ENCODE data around the gene ERI3. TPM values are rescaled to one million over a fixed set of nuclear protein-coding genes. Genes with fewer than 3 reads are reported as not detected.

Gene ERI3
- total RNA-seq, 1 experiment from 2014 or later: 50.3 TPM

- Histone ChIP-seq H2AFZ (ENCODE audit: low read length) (no peak overlapping the region), H3K36me3 (ENCODE audit: insufficient read depth, low read length) (peaks cover 14% of the 10 kb centered on the region; the same call in 1 of the 2 replicates), H3K9me3 (ENCODE audit: low read length) (no peaks in the 10 kb centered on the region), H3K27ac (ENCODE audit: low read length) (no peak overlapping the region), H3K9me2 (replicated peaks; ENCODE audit: insufficient read depth, low read length) (no peaks in the 10 kb centered on the region), H3K79me2 (ENCODE audit: low read length) (peaks cover 5% of the 10 kb centered on the region; the same call in 1 of the 2 replicates), H3K4me1 (ENCODE audit: low read length) (peaks cover 7% of the 10 kb centered on the region), H3K4me3 (ENCODE audit: low read length) (no peak overlapping the region), H3K4me2 (ENCODE audit: low read depth, low read length, poor library complexity, severe bottlenecking) (no peak overlapping the region), H3K27me3 (ENCODE audit: low read length) (no peaks in the 10 kb centered on the region), H4K20me1 (ENCODE audit: insufficient read depth, low read depth, low read length) (no peaks in the 10 kb centered on the region), H3K9ac (ENCODE audit: low read length) (no peak overlapping the region)
- DNase-seq: no peak
Observed at GRCh38 chr1:44305962-44306422, 49.1 kb downstream of the ERI3 start.

GRCh38 chr1:44303532-44303931 lies 51.5 kb downstream of the ERI3 start:
- H3K36me3 ChIP-seq (ENCODE audit: insufficient read depth, low read length): peaks cover 7% of the 10 kb centered on the region; the same call in 1 of the 2 replicates
- peaks cover 9% of the 10 kb centered on the region for H3K4me1 ChIP-seq (ENCODE audit: low read length)
- H3K4me3 ChIP-seq (ENCODE audit: low read length): no peak overlapping the region
- H3K27ac ChIP-seq (ENCODE audit: low read length): no peak overlapping the region
- DNase-seq: no peak
- peaks cover 9% of the 10 kb centered on the region; the same call in 1 of the 2 replicates for H3K79me2 ChIP-seq (ENCODE audit: low read length)
- H2AFZ ChIP-seq (ENCODE audit: low read length): no peak overlapping the region
- H3K27me3 ChIP-seq (ENCODE audit: low read length): no peaks in the 10 kb centered on the region
- H3K9ac ChIP-seq (ENCODE audit: low read length): no peak overlapping the region
- H3K4me2 ChIP-seq (ENCODE audit: low read depth, low read length, poor library complexity, severe bottlenecking): no peak overlapping the region
- no peaks in the 10 kb centered on the region for H4K20me1 ChIP-seq (ENCODE audit: insufficient read depth, low read depth, low read length)
- no peaks in the 10 kb centered on the region for H3K9me2 ChIP-seq (replicated peaks; ENCODE audit: insufficient read depth, low read length)
- no peaks in the 10 kb centered on the region for H3K9me3 ChIP-seq (ENCODE audit: low read length)

GRCh38 chr1:44302541-44302940 lies 52.5 kb downstream of the ERI3 start:
- H3K27ac ChIP-seq (ENCODE audit: low read length): no peak overlapping the region
- DNase-seq: no peak
- H3K9me2 ChIP-seq (replicated peaks; ENCODE audit: insufficient read depth, low read length): no peaks in the 10 kb centered on the region
- H3K9me3 ChIP-seq (ENCODE audit: low read length): no peaks in the 10 kb centered on the region
- peaks cover 12% of the 10 kb centered on the region; the same call in 1 of the 2 replicates for H3K36me3 ChIP-seq (ENCODE audit: insufficient read depth, low read length)
- peaks cover 9% of the 10 kb centered on the region for H3K4me1 ChIP-seq (ENCODE audit: low read length)
- no peak overlapping the region for H3K9ac ChIP-seq (ENCODE audit: low read length)
- no peak overlapping the region for H3K4me3 ChIP-seq (ENCODE audit: low read length)
- no peaks in the 10 kb centered on the region for H3K27me3 ChIP-seq (ENCODE audit: low read length)
- no peak overlapping the region for H2AFZ ChIP-seq (ENCODE audit: low read length)
- no peak overlapping the region for H3K4me2 ChIP-seq (ENCODE audit: low read depth, low read length, poor library complexity, severe bottlenecking)
- H4K20me1 ChIP-seq (ENCODE audit: insufficient read depth, low read depth, low read length): no peaks in the 10 kb centered on the region
- H3K79me2 ChIP-seq (ENCODE audit: low read length): peaks cover 9% of the 10 kb centered on the region; the same call in 1 of the 2 replicates

- H3K36me3 ChIP-seq (ENCODE audit: insufficient read depth, low read length): peaks cover 12% of the 10 kb centered on the region
- no peak overlapping the region for H3K4me2 ChIP-seq (ENCODE audit: low read depth, low read length, poor library complexity, severe bottlenecking)
- no peak overlapping the region for H3K4me3 ChIP-seq (ENCODE audit: low read length)
- no peaks in the 10 kb centered on the region for H3K9me2 ChIP-seq (replicated peaks; ENCODE audit: insufficient read depth, low read length)
- no peaks in the 10 kb centered on the region for H4K20me1 ChIP-seq (ENCODE audit: insufficient read depth, low read depth, low read length)
- H3K4me1 ChIP-seq (ENCODE audit: low read length): peaks cover 9% of the 10 kb centered on the region
- H3K27ac ChIP-seq (ENCODE audit: low read length): no peak overlapping the region
- no peak for DNase-seq
- H2AFZ ChIP-seq (ENCODE audit: low read length): no peak overlapping the region
- no peak overlapping the region for H3K9ac ChIP-seq (ENCODE audit: low read length)
- H3K9me3 ChIP-seq (ENCODE audit: low read length): no peaks in the 10 kb centered on the region
- H3K79me2 ChIP-seq (ENCODE audit: low read length): peaks cover 9% of the 10 kb centered on the region; the same call in 1 of the 2 replicates
- H3K27me3 ChIP-seq (ENCODE audit: low read length): no peaks in the 10 kb centered on the region
Observed at GRCh38 chr1:44301442-44301841, 53.6 kb downstream of the ERI3 start.

GRCh38 chr1:44300852-44301251 lies 54.2 kb downstream of the ERI3 start:
- Histone ChIP-seq H4K20me1 (ENCODE audit: insufficient read depth, low read depth, low read length) (no peaks in the 10 kb centered on the region), H3K4me2 (ENCODE audit: low read depth, low read length, poor library complexity, severe bottlenecking) (no peak overlapping the region), H3K27me3 (ENCODE audit: low read length) (no peaks in the 10 kb centered on the region), H3K79me2 (ENCODE audit: low read length) (peaks cover 9% of the 10 kb centered on the region; the same call in 1 of the 2 replicates), H2AFZ (ENCODE audit: low read length) (no peak overlapping the region), H3K36me3 (ENCODE audit: insufficient read depth, low read length) (peaks cover 14% of the 10 kb centered on the region), H3K4me1 (ENCODE audit: low read length) (peaks cover 9% of the 10 kb centered on the region), H3K9me3 (ENCODE audit: low read length) (no peaks in the 10 kb centered on the region), H3K27ac (ENCODE audit: low read length) (no peak overlapping the region), H3K4me3 (ENCODE audit: low read length) (no peak overlapping the region), H3K9ac (ENCODE audit: low read length) (no peak overlapping the region), H3K9me2 (replicated peaks; ENCODE audit: insufficient read depth, low read length) (no peaks in the 10 kb centered on the region)
- DNase-seq: no peak

- Histone ChIP-seq H3K27me3 (ENCODE audit: low read length) (no peaks in the 10 kb centered on the region), H4K20me1 (ENCODE audit: insufficient read depth, low read depth, low read length) (no peaks in the 10 kb centered on the region), H2AFZ (ENCODE audit: low read length) (no peak overlapping the region), H3K9me2 (replicated peaks; ENCODE audit: insufficient read depth, low read length) (no peaks in the 10 kb centered on the region), H3K4me1 (ENCODE audit: low read length) (peaks cover 9% of the 10 kb centered on the region), H3K36me3 (ENCODE audit: insufficient read depth, low read length) (peaks cover 12% of the 10 kb centered on the region), H3K9me3 (ENCODE audit: low read length) (no peaks in the 10 kb centered on the region), H3K4me2 (ENCODE audit: low read depth, low read length, poor library complexity, severe bottlenecking) (no peak overlapping the region), H3K9ac (ENCODE audit: low read length) (no peak overlapping the region), H3K27ac (ENCODE audit: low read length) (no peak overlapping the region), H3K79me2 (ENCODE audit: low read length) (peaks cover 9% of the 10 kb centered on the region; the same call in 1 of the 2 replicates), H3K4me3 (ENCODE audit: low read length) (no peak overlapping the region)
- no peak for DNase-seq
Observed at GRCh38 chr1:44297695-44298400, 57.2 kb downstream of the ERI3 start.

GRCh38 chr1:44296806-44297205 lies 58.3 kb downstream of the ERI3 start:
- Histone ChIP-seq H3K27ac (ENCODE audit: low read length) (no peak overlapping the region), H4K20me1 (ENCODE audit: insufficient read depth, low read depth, low read length) (no peaks in the 10 kb centered on the region), H3K4me2 (ENCODE audit: low read depth, low read length, poor library complexity, severe bottlenecking) (no peak overlapping the region), H3K36me3 (ENCODE audit: insufficient read depth, low read length) (peaks cover 12% of the 10 kb centered on the region), H2AFZ (ENCODE audit: low read length) (no peak overlapping the region), H3K9me3 (ENCODE audit: low read length) (no peaks in the 10 kb centered on the region), H3K4me1 (ENCODE audit: low read length) (peaks cover 9% of the 10 kb centered on the region), H3K4me3 (ENCODE audit: low read length) (no peak overlapping the region), H3K9ac (ENCODE audit: low read length) (no peak overlapping the region), H3K9me2 (replicated peaks; ENCODE audit: insufficient read depth, low read length) (no peaks in the 10 kb centered on the region), H3K27me3 (ENCODE audit: low read length) (no peaks in the 10 kb centered on the region), H3K79me2 (ENCODE audit: low read length) (0 out of 2 replicates have a peak, but pooled peaks cover 9% of the 10 kb centered on the region)
- DNase-seq: no peak

- H3K4me1 ChIP-seq (ENCODE audit: low read length): peaks cover 2% of the 10 kb centered on the region
- no peak overlapping the region for H3K4me2 ChIP-seq (ENCODE audit: low read depth, low read length, poor library complexity, severe bottlenecking)
- peaks cover 12% of the 10 kb centered on the region for H3K36me3 ChIP-seq (ENCODE audit: insufficient read depth, low read length)
- no peak overlapping the region for H2AFZ ChIP-seq (ENCODE audit: low read length)
- H4K20me1 ChIP-seq (ENCODE audit: insufficient read depth, low read depth, low read length): no peaks in the 10 kb centered on the region
- H3K27me3 ChIP-seq (ENCODE audit: low read length): no peaks in the 10 kb centered on the region
- no peak overlapping the region for H3K9ac ChIP-seq (ENCODE audit: low read length)
- 0 out of 2 replicates have a peak, but pooled peaks cover 4% of the 10 kb centered on the region for H3K79me2 ChIP-seq (ENCODE audit: low read length)
- H3K9me2 ChIP-seq (replicated peaks; ENCODE audit: insufficient read depth, low read length): no peaks in the 10 kb centered on the region
- no peaks in the 10 kb centered on the region for H3K9me3 ChIP-seq (ENCODE audit: low read length)
- DNase-seq: no peak
- no peak overlapping the region for H3K4me3 ChIP-seq (ENCODE audit: low read length)
- no peak overlapping the region for H3K27ac ChIP-seq (ENCODE audit: low read length)
Observed at GRCh38 chr1:44296086-44296485, 59.0 kb downstream of the ERI3 start.
